Colon (tissue), 2 donors: ENCODE data around the gene FOXP1.

ENCODE experiments used
- FAIRE-seq: peaks from 2 replicates; lab custom pipeline; 2012; peaks lifted over from hg19 to GRCh38; lab: Jason Lieb, UNC
- donor health status: control.
- donor health status: control.

FOXP1 gene

DNA sequence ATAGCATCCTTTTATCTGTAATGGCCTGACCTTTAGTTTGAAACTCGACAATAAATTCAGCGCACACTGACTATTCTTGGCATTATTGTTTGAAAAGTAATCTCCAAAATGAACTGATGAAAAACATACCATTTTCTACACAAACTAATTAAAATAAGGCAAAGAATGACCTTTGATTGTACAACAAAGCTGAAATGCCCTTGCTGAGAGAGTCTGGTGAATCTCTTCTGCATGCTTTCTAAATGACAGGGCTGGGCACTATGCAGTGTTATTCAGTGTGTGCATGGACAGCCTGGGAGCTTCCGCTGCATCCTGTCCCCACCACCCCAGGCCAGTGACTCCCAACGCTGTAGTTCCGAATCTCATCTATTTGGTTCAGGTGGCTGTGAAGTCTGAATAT is 530.8 kb downstream of the FOXP1 start:
- no peak for FAIRE-seq

DNA sequence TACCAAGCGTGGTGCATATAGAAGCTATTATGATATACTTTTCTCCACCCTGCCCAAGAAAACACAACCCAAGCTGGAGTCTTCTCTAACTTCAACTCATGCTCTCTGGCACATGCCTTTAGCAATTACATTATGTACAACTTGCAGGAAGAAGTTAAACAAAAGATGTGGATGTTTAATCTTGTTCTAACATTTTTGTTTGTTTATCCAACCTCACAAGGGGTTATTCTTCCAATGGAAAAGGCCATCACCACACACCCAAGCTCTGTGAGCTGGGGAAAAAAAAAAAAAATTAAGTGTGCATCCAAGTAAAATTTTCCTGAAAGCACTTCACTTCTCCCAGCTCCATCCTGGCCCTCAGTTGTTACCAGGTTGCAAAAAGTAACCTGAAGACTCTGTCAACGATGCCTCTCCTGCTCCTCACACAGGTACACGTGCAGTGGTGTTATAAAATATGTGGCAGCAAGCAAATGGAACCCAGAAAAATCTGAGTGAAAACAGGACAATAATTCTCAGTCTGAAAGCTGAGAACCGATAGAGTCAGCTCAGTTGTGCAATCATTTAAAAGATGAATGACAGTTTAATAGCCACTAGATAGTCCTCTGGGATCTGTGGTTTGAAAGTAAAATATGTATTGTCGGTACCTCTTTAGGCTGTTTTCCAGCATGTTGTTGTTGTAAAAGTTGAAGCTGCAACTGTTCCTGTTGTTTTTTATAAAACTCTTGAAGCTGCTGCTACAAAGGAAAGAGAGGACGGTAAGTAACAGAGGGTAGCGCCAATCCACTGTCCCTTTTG is 531.4 kb downstream of the FOXP1 start:
- no peak for FAIRE-seq

- no peak for FAIRE-seq
Measured at GRCh38 chr3:71051259-71051595, 532.3 kb downstream of the FOXP1 start.

DNA sequence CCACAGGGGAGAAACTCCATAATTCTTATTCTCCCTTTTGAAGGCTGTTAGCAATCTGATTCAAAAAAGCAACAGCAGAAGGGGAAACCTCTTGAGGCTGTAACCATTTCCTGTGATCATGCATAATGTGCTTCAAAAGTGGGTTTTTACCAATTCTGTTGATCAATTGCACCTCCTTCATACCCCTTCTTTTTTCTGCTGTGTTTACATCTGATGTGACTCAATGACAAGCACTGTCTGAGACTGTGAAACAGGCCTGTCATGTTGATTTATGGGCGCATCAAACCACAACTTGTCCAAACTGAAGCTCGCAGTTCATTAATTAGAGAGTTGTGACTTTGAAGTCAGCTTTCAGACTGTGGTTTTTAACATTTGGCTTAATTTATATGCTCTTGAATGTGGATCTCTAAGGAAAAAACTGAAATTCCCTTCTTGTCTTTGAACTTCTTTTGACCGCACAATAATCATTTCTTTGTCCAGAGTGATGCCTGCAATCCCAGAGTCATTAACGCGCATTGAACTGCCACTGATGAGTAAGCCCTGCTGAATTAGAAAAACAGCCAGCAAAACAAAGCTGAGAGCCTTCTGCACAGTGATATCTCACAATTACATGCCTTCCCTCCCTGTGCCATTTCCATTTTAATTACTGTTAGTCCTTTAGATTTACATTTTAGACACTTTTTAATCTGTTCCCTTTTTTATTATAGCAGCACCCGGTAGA is 532.8 kb downstream of the FOXP1 start:
- FAIRE-seq = no peak

- FAIRE-seq = no peak
Measured at GRCh38 chr3:71050166-71050537, 533.4 kb downstream of the FOXP1 start.

DNA sequence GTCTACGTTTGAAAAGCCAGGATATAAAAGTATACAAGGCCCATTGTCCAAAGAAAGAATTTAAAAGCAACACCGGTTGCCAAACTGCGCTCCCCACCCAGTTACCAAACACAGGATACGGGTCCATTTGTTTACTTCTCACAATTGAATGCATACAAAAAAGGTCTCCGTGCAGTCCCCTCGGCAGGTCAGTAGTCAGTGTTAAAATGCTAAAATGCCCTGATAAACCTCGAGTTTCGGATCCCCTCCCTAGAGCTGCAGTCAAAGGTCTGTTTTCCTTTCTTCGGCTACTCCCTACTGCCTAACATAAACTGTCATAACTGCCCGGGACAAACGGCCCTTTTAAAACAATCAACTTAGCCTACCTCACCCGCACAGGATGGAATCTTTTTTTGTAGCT is 534.6 kb downstream of the FOXP1 start:
- no peak for FAIRE-seq

DNA sequence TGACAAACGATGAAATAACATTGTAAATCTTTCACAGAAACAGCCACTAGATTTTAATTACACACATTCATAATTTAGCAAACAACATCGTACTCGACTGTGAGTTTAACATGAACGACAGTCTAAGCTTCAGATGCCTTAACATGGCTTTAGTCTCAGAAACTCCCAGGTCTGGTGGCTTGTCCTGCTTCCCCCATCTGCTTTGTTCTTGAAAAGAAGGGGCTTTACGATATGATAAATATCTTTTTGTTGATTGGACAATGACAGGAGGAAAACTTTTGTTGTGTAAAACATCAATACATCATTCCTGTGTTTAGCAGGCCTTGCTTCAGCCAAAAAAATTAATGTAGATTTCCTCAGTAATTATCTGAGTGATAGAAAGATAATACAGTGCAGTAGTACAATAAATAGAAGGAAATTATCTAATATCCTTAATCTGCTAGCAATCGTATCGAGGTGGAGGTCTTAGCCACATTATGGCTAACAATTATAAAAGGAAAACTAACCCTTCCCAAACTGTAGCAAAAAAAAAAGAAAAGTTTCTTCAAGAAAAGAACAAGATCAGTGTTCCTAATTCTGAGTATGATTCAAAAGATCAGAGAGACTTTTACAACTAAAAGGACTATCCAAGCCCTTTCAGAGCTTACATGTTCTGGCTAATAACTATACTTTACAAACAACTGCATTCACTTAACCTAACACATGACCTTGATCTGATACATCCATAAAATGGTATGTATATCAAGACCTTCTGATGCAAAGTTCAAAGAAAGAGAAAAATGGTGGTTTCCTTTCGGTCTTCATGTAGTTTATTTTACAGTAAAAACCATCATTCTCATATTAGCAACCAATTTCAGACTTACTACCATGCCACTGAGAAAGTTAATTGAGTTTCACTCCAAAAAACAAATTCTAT is 535.7 kb downstream of the FOXP1 start:
- peak; percentile 18 for FAIRE-seq

GRCh38 chr3:71046791-71047190 is 536.7 kb downstream of the FOXP1 start:
- FAIRE-seq = no peak

- no peak for FAIRE-seq
Measured at GRCh38 chr3:71045917-71046282, 537.6 kb downstream of the FOXP1 start.

GRCh38 chr3:71045212-71045916 is 538.2 kb downstream of the FOXP1 start:
- no peak for FAIRE-seq

DNA sequence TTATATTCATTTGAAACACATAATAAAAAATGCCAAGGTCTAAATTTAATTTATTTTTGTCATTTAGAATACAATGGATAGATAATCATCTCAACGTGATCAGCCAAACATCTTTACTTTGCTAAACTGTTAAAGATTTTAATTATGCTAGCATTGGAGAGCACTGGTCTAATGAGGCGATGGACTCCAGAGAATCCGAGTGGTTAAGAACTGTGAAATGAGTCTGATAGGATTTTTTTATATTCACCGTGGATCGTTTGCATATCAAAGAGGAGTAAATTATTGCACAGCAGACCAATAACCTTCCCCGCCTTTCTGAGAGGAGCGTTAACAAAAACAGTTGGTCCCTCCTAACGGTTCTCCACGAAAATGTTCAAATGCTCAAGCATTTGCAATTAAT is 540.8 kb downstream of the FOXP1 start:
- FAIRE-seq = no peak

GRCh38 chr3:71041371-71041770 is 542.2 kb downstream of the FOXP1 start:
- FAIRE-seq = no peak

DNA sequence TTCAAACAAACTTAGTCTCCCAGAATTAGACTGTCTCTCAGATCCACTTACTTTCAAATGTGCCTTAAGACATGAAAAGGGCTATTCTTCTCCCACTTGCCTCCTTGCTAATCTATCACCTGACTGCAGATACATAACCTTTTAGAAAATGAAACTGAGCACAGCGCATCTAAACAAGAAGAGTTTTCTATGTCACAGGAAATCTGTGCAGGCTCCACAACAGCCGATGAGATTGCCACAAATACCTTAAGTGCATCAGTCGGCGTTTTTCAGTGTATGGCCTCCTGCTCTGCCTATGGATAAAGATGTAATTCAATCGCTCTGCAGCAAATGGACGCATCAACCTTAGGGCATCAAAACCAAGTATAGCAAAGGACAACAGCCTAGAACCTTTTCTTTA is 544.2 kb downstream of the FOXP1 start:
- FAIRE-seq = no peak

DNA sequence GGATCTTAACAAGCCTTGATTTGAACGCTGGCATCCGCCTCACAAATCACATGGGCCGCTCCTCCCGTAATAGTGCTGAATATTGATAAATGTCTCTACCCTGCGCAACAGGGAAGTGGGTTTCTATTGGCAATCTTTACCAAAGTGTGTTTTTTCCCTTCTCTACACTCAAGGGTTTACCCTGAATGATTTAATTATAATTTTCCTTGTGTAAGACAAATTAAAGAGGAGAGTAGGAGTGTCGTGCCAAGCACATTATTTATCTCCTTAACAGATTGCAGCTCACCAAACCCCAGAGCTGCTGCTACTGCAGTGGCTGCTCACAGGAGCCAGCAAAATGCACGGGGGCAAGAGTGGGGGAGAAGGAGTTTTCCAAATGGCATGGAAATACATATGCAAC is 545.8 kb downstream of the FOXP1 start:
- FAIRE-seq = no peak

DNA sequence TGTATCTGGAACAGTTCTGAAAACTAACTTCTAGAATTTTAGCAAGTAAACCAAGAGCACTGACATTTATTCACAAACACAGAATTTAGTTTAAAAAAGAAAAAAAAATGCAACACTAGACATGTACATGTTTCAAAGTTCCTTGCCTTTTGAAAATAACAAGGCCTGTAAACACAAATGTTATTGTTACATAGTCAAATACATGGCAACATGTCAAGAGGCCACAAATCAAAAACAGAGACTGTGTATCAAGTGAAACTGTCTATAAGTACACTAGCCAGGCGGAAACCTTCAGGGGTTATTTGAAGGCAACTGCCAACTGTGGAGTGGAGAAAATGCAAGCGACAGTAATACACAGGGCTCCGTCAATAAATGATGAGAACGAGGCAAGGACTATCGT is 547.6 kb downstream of the FOXP1 start:
- FAIRE-seq = no peak

DNA sequence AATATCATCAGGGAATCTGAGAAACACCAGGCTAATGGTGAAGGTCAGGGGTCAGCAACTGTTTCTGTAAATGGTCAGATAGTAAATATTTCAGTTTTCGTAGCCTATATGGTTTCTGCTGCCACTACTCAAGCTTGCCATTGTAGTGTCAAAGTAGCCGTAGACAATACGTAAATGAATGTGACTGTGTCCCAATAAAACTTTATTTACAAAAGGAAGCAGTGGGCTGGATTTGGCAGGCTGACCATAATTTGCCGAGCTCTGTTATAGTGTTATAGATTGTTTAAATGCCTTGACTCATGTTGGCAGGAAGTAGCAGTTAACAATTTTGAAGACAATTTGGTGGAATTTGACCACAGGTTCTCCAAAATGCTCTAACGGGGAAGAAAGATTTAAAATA is 548.2 kb downstream of the FOXP1 start:
- peak; percentile 70 for FAIRE-seq

DNA sequence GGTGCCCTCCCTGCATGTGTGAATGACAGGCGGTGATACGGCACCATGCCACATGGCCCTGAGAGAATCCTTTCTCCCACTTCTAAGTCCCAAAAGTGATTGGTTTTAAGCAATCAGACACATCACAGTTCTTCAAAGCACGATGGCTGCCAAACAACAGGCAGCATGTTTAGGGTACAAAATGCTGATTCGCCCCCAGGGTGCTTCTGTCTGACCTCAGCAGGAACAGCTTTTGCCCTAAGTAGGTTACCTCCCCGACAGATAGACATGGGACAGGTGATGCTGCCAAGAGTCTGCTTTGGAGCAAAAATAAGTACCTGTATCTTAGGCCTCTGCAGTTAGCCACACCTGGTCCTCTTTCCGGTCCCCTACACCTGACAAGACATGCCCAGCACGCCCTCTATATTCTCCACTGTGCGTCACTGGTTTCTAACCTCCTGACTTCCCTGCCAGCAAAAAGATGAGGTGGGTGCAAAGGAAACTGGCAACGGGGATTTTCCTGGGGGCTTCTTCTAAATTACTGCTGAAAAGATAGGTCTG is 549.8 kb downstream of the FOXP1 start:
- FAIRE-seq = no peak

- no peak for FAIRE-seq
Measured at GRCh38 chr3:71031914-71032521, 551.5 kb downstream of the FOXP1 start.

DNA sequence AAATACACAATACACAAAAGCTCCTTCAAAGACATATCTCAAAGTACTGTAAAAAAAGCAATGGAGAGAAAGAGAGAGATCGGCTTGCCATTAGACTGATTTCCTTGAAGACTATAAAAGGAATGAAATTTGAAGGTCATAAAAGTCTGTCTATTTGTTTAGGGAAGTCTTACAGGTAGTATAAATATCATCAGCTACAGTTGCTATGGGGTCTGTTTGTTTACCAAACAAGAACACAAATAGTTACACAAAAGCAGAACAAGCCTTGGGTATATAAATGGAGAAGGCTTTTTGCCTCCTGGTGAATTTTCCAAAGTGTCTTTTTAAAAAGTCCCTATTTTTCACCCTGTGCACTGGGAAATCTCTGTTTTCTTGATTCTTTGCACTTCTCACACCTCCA is 552.3 kb downstream of the FOXP1 start:
- FAIRE-seq = no peak

DNA sequence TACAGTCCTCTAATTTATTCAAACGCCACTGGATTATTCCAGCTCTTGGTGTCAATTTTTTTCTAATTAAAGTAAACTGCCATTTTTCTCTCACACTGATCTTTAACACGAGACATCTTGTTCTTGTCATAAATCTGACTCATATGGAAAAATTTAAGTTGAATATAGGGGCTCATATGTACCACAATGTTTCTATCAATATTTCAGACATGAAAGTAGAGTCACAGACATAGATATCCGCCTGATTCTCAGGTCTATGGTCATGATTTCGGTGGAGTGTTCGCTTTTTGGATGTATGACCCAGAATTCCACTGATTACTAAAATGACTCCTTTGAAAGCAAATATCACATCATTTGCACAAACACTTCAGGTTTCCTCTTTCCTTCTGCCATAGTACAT is 552.8 kb downstream of the FOXP1 start:
- no peak for FAIRE-seq

DNA sequence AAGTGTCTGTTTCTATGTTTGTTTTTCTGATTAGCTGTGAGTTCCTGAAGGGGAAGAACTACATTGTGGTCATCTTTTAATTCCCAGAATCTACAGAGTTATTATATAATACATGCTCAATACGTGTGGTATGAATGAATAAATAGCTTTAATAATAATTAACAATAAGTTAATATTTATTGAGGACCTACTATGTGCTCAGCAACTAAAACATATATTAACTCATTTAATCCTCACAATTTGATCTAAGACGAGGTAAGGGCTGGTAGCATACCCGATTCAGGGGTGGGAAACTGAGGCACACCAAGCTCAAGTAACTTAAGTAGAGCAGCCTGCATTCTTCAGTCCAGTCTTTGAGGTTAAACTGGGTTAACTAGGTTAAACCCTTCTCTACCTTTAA is 553.8 kb downstream of the FOXP1 start:
- no peak for FAIRE-seq

GRCh38 chr3:71028802-71029201 is 554.7 kb downstream of the FOXP1 start:
- FAIRE-seq = no peak
